HG03108 (cell line): ENCODE results near the gene CAPN1.
"Not testable (repeated sequence)": the region's sequence is repeated elsewhere in the genome, so short reads cannot be mapped to it uniquely, and the experiment has no call there.

Experiments
- ATAC-seq: cut with Tn5 transposase; IDR thresholded peaks from one replicate; pipeline ENCODE4 v1.9.1; 2021; ENCODE audit warnings: moderate library complexity; ENCODE audit not compliant: unreplicated experiment

The CAPN1 gene

GRCh38 chr11:65159012-65159411, 22.7 kb upstream of the CAPN1 start:
- ATAC-seq = no peak

- ATAC-seq = no peak
These were observed 21.1 kb upstream of the CAPN1 start for GRCh38 chr11:65160643-65161042.

GRCh38 chr11:65163684-65164083, 18.0 kb upstream of the CAPN1 start:
- no peak for ATAC-seq

- ATAC-seq = no peak
These were observed 16.1 kb upstream of the CAPN1 start for GRCh38 chr11:65165410-65166317.

- no peak for ATAC-seq
These were observed 14.8 kb upstream of the CAPN1 start for GRCh38 chr11:65166893-65167292.

GRCh38 chr11:65167656-65168055, 14.1 kb upstream of the CAPN1 start:
- no peak for ATAC-seq

- no peak for ATAC-seq
These were observed 12.5 kb upstream of the CAPN1 start for GRCh38 chr11:65169164-65169641.

- no peak for ATAC-seq
These were observed 11.6 kb upstream of the CAPN1 start, which contains the start of gene SPDYC for GRCh38 chr11:65170058-65170534. Gene SPDYC (plus strand): TSS chr11:65170233. CDS start chr11:65171358, 1,125 bp downstream.

GRCh38 chr11:65172600-65172999, 9.1 kb upstream of the CAPN1 start:
- no peak for ATAC-seq

- not testable (repeated sequence) for ATAC-seq
These were observed 7.1 kb upstream of the CAPN1 start for GRCh38 chr11:65174571-65175010.

- peak; percentile 32 for ATAC-seq
These were observed 705 bp upstream of the CAPN1 start for GRCh38 chr11:65180877-65181568.

GRCh38 chr11:65182258-65183170, 786 bp downstream of the CAPN1 start:
- no peak for ATAC-seq

GRCh38 chr11:65183201-65183891, 1.6 kb downstream of the CAPN1 start:
- no peak for ATAC-seq

- no peak for ATAC-seq
These were observed 2.4 kb downstream of the CAPN1 start for GRCh38 chr11:65184146-65184545.

- ATAC-seq = no peak
These were observed 3.4 kb downstream of the CAPN1 start for GRCh38 chr11:65185171-65185570.

- ATAC-seq = no peak
These were observed 4.2 kb downstream of the CAPN1 start for GRCh38 chr11:65185869-65186341.

GRCh38 chr11:65186701-65187100, 5.0 kb downstream of the CAPN1 start:
- no peak for ATAC-seq

- no peak for ATAC-seq
These were observed 5.5 kb downstream of the CAPN1 start for GRCh38 chr11:65187146-65187675.

- no peak for ATAC-seq
These were observed 6.3 kb downstream of the CAPN1 start for GRCh38 chr11:65187971-65188461.
